Measurements from ENCODE around the gene TTYH1. TPM values are rescaled to one million over a fixed set of nuclear protein-coding genes. Genes with fewer than 3 reads are reported as not detected.

TTYH1 gene
- total RNA-seq, 1 donor from 2014 or later = 144 TPM

DNA sequence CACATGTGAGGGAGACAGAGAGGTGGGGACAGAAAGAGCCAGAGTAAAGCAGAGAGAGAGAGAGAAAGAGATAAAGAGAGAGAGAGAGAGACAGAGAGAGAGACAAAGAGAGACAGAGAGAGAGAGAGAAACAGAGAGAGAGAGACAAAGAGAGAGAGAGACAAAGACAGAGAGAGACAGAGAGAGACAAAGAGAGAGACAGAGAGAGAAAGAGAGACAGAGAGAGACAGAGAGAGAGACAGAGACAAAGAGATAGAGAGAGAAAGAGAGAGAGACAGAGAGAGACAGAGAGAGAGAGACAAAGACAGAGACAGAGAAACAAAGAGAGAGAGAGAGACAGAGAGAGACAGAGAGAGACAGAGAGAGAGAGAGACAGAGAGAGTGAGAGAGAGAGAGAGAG lies 4.2 kb upstream of the TTYH1 start:
- DNase-seq (ENCODE audit: low spot score, unreplicated experiment) = no peak
- H3K4me1 Mint-ChIP-seq (ENCODE audit: low read depth) = peaks cover 2% of the 10 kb centered on the region
- H3K27ac Mint-ChIP-seq = no peak overlapping the region
- H3K4me3 Mint-ChIP-seq (ENCODE audit: low read depth) = no peak overlapping the region
- H3K36me3 Mint-ChIP-seq (ENCODE audit: insufficient read depth) = no peaks in the 10 kb centered on the region
- TF ChIP-seq, protein P1, sequence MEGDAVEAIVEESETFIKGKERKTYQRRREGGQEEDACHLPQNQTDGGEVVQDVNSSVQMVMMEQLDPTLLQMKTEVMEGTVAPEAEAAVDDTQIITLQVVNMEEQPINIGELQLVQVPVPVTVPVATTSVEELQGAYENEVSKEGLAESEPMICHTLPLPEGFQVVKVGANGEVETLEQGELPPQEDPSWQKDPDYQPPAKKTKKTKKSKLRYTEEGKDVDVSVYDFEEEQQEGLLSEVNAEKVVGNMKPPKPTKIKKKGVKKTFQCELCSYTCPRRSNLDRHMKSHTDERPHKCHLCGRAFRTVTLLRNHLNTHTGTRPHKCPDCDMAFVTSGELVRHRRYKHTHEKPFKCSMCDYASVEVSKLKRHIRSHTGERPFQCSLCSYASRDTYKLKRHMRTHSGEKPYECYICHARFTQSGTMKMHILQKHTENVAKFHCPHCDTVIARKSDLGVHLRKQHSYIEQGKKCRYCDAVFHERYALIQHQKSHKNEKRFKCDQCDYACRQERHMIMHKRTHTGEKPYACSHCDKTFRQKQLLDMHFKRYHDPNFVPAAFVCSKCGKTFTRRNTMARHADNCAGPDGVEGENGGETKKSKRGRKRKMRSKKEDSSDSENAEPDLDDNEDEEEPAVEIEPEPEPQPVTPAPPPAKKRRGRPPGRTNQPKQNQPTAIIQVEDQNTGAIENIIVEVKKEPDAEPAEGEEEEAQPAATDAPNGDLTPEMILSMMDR (IDR thresholded peaks at IDR 0.05; ENCODE audit: unreplicated experiment) = no peak
- peaks cover 7% of the 10 kb centered on the region for H3K9me3 Mint-ChIP-seq (ENCODE audit: low read depth)
- peaks cover 64% of the 10 kb centered on the region for H3K27me3 Mint-ChIP-seq

DNA sequence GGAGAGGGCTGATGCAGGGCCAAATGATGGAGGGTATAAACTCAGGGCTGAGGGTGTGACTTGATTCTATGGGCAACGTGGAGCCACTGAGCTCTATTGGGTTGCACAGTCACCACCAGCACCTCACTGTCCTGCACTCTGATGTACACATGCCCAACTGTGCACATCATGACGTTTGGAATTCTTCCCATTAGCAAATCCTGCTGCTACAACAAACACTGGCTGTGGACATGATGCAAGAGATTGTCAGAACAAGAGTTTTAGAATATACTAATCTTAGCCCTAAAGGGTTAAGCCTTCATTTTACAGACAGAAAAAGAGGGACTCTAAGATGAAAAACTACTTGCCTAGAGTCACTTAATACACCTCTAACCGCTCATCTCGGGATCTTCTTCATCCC lies 2.4 kb upstream of the TTYH1 start:
- Mint-ChIP-seq H3K9me3 (ENCODE audit: low read depth) (peaks cover 7% of the 10 kb centered on the region), H3K4me3 (ENCODE audit: low read depth) (no peak overlapping the region), H3K36me3 (ENCODE audit: insufficient read depth) (peaks cover 4% of the 10 kb centered on the region), H3K27ac (no peak overlapping the region), H3K27me3 (peaks cover 68% of the 10 kb centered on the region), H3K4me1 (ENCODE audit: low read depth) (peaks cover 10% of the 10 kb centered on the region)
- DNase-seq (ENCODE audit: low spot score, unreplicated experiment) = no peak
- TF ChIP-seq, protein P1 (IDR thresholded peaks at IDR 0.05; ENCODE audit: unreplicated experiment) = no peak

DNA sequence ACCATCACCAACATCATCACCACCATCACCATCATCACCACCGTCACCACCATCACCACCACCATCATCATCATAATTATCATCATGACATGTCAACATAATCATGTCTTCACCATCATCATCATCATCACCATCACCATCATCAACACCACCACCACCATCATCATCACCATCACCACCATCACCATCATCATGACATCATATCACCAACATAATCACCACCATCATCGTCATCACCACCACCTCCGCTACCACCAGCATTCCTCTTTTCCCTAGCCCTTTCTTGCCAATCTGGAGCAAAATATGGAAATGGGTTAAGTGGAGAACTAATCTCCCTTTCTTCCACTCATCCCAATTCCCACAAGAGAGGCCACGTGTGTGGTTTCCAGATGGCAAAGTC lies 1.1 kb upstream of the TTYH1 start:
- Mint-ChIP-seq H3K36me3 (ENCODE audit: insufficient read depth) (peaks cover 4% of the 10 kb centered on the region), H3K9me3 (ENCODE audit: low read depth) (peaks cover 7% of the 10 kb centered on the region), H3K4me1 (ENCODE audit: low read depth) (peaks cover 15% of the 10 kb centered on the region), H3K4me3 (ENCODE audit: low read depth) (no peak overlapping the region), H3K27me3 (peaks cover 68% of the 10 kb centered on the region), H3K27ac (no peak overlapping the region)
- DNase-seq (ENCODE audit: low spot score, unreplicated experiment) = no peak
- TF ChIP-seq, protein P1 (IDR thresholded peaks at IDR 0.05; ENCODE audit: unreplicated experiment) = no peak

DNA sequence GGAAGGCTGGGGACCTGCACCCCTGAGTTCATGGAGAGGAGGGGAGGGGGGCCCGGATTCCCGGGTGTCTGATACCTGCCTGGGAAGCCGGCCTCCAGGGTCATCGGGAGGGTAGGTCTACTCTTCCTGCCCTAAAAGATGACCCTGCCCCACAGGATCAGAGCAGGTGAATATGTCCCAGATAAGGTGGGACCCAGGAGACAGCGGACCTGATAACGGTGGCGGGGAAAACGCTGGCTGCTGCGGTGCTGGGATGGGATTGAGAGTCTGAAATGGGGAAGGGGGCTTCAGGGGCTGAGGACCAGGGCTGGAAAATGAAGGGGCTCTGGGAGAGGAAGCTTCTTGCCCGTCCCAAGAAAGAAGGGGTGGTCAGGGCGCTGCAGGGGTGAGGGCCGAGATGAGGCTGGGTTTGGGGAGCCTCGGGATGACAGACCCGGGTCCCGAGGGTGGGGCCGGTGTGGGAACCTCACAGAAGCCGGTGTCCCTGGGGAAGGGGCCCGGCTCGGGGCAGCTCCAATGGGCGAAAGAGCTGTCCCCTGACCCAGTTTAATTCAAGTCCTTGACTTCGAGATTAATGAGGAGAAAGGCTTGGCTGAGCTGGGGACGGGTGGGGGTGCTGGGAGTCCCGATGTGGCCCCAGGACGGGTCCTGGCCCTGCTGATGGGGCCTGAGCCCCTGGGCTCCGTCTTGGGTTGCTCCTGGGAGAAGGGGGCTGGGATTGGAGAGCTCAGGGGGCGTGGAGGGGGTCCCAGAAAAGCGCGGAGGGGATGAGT lies 823 bp downstream of the TTYH1 start:
- Mint-ChIP-seq H3K4me3 (ENCODE audit: low read depth) (peak overlapping the region; percentile 82), H3K27ac (peak overlapping the region; percentile 63), H3K9me3 (ENCODE audit: low read depth) (peaks cover 7% of the 10 kb centered on the region), H3K27me3 (peaks cover 54% of the 10 kb centered on the region), H3K4me1 (ENCODE audit: low read depth) (peaks cover 22% of the 10 kb centered on the region), H3K36me3 (ENCODE audit: insufficient read depth) (peaks cover 6% of the 10 kb centered on the region)
- no peak for DNase-seq (ENCODE audit: low spot score, unreplicated experiment)
- TF ChIP-seq, protein P1 (IDR thresholded peaks at IDR 0.05; ENCODE audit: unreplicated experiment) = no peak

DNA sequence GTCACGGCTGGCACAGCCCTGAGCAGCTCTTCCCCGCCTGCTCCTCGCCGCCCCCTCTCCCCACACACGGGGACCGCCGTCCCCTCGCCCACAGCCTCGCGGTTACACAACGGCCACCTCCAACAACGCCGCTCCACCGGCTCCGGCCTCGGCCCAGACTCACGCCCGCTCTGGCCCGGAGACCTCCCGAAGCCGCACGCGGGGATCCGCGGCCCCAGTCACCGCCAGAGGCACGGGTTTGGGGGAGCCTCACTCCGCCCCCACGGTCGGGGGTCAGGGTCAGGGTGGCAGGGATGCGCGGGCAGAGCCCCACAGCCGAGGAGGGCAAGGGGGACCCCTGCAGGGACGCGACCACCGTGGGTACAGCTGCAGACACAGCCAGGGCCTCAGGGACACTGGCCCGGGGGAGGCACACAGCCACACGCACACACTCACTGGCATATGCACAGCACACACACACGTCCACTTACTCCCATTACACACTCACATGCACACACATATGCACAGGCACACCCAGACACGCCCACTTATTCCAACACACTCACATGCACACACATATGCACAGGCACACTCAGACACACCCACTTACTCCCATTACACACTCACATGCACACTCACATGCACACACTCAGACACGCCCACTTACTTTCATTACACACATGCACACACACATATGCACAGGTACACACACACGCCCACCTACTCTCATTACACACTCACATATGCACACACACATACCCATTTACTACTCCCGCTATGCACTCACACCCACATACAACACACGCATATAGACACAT lies 1.6 kb downstream of the TTYH1 start:
- H3K9me3 Mint-ChIP-seq (ENCODE audit: low read depth) = peaks cover 7% of the 10 kb centered on the region
- H3K36me3 Mint-ChIP-seq (ENCODE audit: insufficient read depth) = peaks cover 6% of the 10 kb centered on the region
- no peak overlapping the region for H3K27ac Mint-ChIP-seq
- H3K4me1 Mint-ChIP-seq (ENCODE audit: low read depth) = peaks cover 23% of the 10 kb centered on the region
- H3K27me3 Mint-ChIP-seq = peaks cover 48% of the 10 kb centered on the region
- H3K4me3 Mint-ChIP-seq (ENCODE audit: low read depth) = peak overlapping the region; percentile 82
- no peak for DNase-seq (ENCODE audit: low spot score, unreplicated experiment)
- TF ChIP-seq, protein P1 (IDR thresholded peaks at IDR 0.05; ENCODE audit: unreplicated experiment) = no peak
